ENCODE data around the gene HDAC10. TPM values are rescaled to one million over a fixed set of nuclear protein-coding genes. Genes with fewer than 3 reads are reported as not detected.

HDAC10 gene
- total and polyA plus RNA-seq, 10 of the 15 experiments (the other 5 are each of a cell fraction or from before 2014, with no cell fraction given) = 0.26 to 48.6 (median 5.0) TPM

DNA sequence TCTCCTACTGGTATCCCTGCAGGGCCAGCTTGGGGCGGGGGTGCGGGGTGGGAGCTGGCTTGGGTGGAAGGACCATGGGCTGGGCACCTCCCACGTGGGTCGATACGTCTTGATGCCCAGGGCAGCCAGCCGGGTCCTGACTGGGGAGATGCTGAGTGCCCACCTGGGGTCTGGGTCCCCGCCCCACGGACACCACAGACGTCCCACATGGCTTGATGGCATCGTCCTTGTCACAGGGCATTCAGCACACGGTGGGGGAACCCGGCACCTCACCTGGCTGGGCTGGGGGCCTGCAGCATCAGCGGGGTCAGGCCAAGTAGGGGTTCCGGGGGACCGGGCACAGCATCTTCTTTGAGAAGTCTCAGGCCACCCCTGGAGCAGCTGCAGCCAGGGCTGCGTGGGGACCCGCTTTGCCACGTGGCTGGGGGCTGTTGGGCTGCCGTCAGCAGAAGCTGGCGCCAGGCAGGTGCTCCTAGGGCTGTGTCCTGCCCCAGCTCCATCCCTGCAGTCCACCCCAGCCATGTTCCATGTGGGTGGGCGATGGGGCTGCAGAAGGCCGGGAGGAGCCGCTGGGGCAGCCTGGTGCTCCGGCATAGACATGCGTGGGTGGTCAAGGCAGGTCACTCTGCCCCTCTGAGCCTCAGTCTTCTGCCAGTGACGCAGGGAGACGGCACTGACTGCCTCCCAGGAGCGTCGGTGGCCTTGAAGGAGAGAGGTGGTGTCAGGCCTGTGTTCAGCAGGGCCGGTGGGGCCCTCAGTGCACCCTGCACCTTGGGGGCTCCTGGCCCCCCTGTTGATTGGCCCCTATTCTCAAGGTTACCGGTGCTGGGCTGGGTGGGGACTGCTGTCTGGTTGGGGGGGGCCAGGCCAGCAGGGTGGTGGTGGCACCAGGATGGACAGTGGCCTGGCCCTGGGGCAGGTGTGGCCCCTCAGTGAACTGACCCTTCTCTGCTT lies 41.8 kb downstream of the HDAC10 start:
- H3K36me3 ChIP-seq (ENCODE audit: control insufficient read depth in 2 of 2, insufficient read depth in 2 of 2, low read length in 1 of 2) = peaks cover 5 to 21% of the 10 kb centered on the region in 2 experiments; a peak in 3 of 4 replicates
- in situ Hi-C loops (cut with MboI) = loop anchor here (5.0 kb wide), 1 partner anchor 277 kb away; no protein-coding TSS in a partner anchor
- no peaks in the 10 kb centered on the region for H3K9me3 ChIP-seq (replicated peaks; ENCODE audit: control insufficient read depth, insufficient read depth, low read length)
- intact Hi-C loops (cut with micrococcal nuclease; ENCODE audit: unreplicated experiment) = loop anchor here (1.0 kb wide), 1 partner anchor 60 kb away; no protein-coding TSS in a partner anchor
- no peaks in the 10 kb centered on the region for H3K27me3 ChIP-seq (replicated peaks in 1 of 2; ENCODE audit: control insufficient read depth in 2 of 2, insufficient read depth in 2 of 2, low read length in 1 of 2)
- no peak overlapping the region for H3K9ac ChIP-seq (ENCODE audit: control insufficient read depth, insufficient read depth, low read length)
- FAIRE-seq (no peak), DNase-seq (ENCODE audit: low read depth, low spot score) (no peak), ATAC-seq (peak; percentile 35)
- 67% methylated on average over 27 of the region's 31 CpGs for WGBS (ENCODE audit: insufficient coverage, insufficient replicate concordance, low lambda C conversion rate, missing lambda C conversion rate)
- no peaks in the 10 kb centered on the region; the same call in 1 of the 2 replicates for H4K20me1 ChIP-seq (ENCODE audit: control insufficient read depth, insufficient read depth)
- no peak for TF ChIP-seq ZNF592 (IDR thresholded peaks at IDR 0.05)
- TF ChIP-seq POLR2A (IDR thresholded peaks at IDR 0.05; ENCODE audit: low read depth, low read length) = peak; percentile 9; the same call in 1 of the 2 replicates
- H3K4me3 ChIP-seq = no peak overlapping the region
- CTCF ChIA-PET = interaction anchor here (0.6 to 2.3 kb wide), 5 partner anchors 44 to 168 kb away, joined by 3 to 13 read pairs (median 4); no protein-coding TSS in a partner anchor
- BruUV-seq (replicated peaks) = no TSS peak
- H2AFZ ChIP-seq (ENCODE audit: control insufficient read depth, low read depth, low read length) = no peak overlapping the region
- no peaks in the 10 kb centered on the region for H3K4me1 ChIP-seq (ENCODE audit: control insufficient read depth, insufficient read depth, low read length)
- no peaks in the 10 kb centered on the region; the same call in 1 of the 2 replicates for H3K79me2 ChIP-seq (ENCODE audit: control insufficient read depth, insufficient read depth, low read length)
- RAD21 ChIA-PET (ENCODE audit: unreplicated experiment) = interaction anchor here (0.6 to 1.3 kb wide), 2 partner anchors 58 to 269 kb away, joined by 3 to 4 read pairs; no protein-coding TSS in a partner anchor
- POLR2A ChIA-PET = interaction anchor here (0.6 kb wide), 1 partner anchor 14 kb away, joined by 9 read pairs; no protein-coding TSS in a partner anchor
- SMC1A ChIA-PET (ENCODE audit: uncharacterized antibody, unreplicated experiment) = no interaction called here
- H3K27ac ChIP-seq (ENCODE audit: control insufficient read depth, insufficient read depth) = no peak overlapping the region
- no peak overlapping the region for H3K4me2 ChIP-seq (ENCODE audit: control insufficient read depth, insufficient read depth)

Measured in GM12878 (cell line).